DMS153 (cell line): ENCODE measurements around the gene ADRM1.

ENCODE experiments used
- DNase-seq: peaks from one replicate; lab custom pipeline; 2025; lab: John Stamatoyannopoulos, UW

ADRM1 gene

DNA sequence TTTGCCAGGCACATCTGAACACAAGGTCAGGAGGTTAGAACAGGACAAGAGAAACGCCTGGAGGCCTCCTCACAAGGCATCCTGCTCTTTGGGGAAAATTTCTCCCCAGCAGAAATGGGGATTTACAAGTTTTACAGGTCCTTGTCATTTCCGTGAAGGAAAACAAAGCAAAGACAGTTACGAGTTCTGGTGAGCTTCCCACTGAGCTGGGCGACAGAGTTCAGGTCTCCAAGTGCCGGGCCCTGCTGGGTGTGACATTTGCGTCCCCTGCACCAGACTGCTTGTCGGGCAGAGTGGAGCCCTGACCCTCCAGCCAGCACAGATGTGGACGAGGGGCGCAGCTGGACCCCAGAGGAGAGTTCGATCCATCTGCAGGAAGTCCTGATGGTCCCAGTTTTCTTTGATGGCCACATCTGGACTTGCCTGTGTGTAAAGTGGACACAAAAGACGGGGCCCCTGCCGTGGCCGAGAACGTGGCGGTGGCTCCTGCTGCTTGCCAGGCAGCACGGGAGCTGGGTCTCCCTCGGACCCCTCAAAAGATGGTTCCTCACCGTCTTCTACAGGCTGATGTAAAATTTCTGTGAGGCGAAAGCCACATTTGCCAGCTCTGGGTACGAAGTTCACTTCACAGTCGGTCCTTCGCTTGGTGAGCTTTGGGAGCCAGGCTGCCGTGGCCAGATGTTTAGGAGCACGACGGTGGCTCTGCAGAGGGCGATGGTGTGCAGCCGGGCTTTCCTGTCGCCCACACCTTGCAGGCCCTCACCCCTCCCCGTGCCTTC is 5.2 kb upstream of the ADRM1 start:
- no peak for DNase-seq

GRCh38 chr20:62298577-62299249 is 4.1 kb upstream of the ADRM1 start:
- no peak for DNase-seq

GRCh38 chr20:62299666-62300236 is 3.0 kb upstream of the ADRM1 start:
- no peak for DNase-seq

DNA sequence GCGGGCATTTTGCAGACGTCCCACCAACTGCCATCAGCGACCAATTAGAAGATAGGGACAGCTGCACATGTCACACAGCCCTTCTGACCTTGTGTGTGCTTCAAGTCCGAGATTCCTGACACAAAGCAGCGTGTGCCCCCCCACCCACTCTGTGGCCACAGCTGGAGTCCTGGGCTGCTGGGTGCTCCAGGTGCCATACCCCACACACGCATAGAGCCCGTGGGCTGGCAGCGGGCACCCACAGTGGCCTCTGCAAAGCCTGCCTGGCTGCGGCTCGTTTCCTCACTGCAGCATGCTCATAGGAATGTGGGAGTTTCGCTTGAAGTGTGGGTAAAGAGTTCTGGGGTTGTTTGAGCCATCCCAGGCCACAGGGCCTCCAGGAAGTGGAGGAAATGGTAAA is 2.5 kb upstream of the ADRM1 start:
- no peak for DNase-seq

DNA sequence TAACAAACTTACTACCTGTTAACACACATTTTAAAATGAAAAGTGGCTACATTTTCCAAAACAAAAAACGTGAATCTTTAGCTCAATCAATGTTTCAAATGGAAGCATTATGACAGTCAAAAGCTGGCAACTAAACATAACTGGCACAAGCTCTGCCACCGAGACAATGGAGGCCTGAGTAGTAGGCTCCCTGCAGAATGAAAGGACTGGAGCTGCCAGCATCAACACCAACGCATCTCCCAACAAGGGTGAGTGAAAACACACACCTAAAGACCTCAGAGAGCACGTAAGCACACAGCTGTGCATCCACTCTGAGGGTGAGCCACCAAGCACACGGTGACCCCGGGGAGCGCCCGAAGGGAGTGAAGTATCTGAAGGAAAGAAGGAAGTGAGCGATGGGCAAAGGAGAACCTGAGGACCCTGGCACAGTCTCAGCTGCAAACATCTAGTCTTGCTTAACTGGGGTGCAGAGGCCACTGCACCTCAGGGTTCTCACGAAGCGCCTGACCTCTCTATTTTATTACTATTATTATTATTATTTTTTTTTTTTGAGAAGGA is 1.6 kb upstream of the ADRM1 start:
- DNase-seq: no peak

GRCh38 chr20:62301773-62302340 is 940 bp upstream of the ADRM1 start:
- DNase-seq: peak; percentile 85

DNA sequence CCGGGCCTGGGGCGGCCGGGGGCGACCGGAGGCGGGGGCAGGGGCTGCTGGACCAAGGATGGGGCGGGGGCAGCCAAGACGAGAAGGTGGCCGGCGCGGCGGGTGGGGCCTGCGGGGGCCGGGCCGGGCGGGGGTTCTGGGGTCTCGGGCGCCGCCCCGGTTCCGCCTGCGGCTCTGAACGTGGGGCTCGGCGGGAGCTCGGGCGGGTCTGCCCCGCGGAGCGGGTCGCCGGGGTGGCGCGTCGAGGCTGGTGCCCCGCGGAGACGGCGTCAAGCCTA is 204 bp downstream of the ADRM1 start:
- no peak for DNase-seq

GRCh38 chr20:62303340-62304226 is 786 bp downstream of the ADRM1 start:
- no peak for DNase-seq

- no peak for DNase-seq
Measured at GRCh38 chr20:62304331-62305148, 1.7 kb downstream of the ADRM1 start.

DNA sequence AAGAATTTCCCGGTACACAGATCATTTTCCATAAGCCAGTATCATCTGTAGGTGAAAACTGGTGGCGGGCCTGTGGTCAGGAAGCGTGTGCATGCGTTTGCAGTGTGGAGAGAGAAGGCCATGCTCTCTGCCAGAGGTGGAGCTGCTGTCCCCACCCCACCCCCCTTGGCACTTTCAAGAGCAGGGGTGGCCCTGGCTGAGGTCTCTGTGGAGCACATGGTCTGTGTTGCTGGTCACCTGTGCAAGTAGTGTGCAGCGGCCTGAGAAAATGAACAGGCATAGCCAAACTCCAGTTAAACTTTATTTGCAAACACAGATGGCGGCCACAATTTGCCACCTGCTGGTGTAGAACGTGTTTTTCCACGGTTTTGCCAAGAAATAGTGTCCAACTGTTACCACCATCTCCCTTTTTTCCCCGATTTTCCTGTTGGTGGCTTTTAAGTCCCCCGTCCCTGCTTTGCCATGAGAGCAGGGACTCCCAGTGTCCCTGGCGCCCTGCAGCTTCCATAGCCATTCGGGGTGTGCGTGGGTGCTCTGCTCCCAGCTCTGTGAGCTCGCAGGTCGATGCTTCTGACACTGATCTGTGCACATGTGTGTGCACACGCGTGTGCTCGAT is 2.5 kb downstream of the ADRM1 start:
- DNase-seq: no peak

DNA sequence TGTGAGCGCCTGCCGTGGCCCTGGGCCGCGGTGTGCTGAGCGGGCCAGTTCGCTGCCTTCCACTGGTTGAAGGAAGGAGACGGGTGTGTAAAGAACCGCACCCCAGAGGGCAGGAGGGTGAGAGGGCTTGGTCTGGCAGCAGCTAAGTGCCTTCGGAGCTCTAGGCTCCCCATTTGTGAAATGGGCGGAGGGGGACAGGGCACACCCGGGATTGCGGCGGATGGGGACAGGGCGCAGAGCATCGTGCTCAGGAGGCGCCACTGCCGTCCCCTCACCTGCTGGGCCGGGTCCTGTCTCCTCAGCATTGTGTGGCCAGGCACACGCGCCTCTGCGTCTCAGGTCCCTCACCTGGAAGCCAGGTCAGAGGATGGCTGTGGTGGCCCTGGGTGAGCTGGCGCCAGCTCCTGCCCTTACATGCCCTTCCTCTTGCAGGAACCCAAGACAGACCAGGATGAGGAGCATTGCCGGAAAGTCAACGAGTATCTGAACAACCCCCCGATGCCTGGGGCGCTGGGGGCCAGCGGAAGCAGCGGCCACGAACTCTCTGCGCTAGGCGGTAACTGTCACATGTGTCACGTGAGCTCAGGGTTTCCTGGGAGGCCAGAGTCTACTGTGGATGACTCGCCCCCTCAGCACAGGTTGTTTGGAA is 3.1 kb downstream of the ADRM1 start:
- DNase-seq: no peak

DNA sequence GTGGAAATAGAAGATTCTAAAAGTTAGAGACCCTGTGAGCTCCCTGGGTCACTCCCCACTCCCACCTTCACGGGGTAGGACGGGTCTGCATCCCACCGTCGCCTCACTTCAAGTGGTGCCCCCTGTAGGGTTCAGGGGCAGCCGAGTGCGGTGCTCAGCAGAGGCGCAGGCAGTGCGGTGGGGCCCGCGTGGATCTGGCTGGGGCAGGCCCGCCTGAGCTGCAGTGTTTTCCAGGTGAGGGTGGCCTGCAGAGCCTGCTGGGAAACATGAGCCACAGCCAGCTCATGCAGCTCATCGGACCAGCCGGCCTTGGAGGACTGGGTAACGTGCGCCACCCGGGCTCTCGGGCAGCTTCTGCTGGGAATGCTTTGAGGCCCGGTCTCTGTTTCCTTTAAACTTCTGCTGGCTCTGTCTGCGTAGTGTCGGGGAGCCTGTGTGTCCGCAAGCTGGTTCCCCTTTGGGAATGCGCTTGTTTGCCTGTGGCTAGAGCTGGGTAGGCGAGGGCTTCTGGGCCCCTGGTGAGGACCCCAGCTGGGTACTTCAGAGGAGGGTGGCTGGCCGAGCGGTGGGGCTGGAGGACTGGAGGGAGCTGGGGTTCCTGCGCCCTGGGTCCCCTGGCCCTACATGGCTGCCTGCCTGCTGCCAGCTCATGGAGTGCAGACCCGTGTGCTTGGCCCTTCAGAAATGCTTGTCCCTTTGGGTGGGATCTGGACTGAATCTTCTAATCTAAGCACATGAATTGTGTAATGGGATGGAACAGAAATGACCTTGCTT is 3.8 kb downstream of the ADRM1 start:
- no peak for DNase-seq

DNA sequence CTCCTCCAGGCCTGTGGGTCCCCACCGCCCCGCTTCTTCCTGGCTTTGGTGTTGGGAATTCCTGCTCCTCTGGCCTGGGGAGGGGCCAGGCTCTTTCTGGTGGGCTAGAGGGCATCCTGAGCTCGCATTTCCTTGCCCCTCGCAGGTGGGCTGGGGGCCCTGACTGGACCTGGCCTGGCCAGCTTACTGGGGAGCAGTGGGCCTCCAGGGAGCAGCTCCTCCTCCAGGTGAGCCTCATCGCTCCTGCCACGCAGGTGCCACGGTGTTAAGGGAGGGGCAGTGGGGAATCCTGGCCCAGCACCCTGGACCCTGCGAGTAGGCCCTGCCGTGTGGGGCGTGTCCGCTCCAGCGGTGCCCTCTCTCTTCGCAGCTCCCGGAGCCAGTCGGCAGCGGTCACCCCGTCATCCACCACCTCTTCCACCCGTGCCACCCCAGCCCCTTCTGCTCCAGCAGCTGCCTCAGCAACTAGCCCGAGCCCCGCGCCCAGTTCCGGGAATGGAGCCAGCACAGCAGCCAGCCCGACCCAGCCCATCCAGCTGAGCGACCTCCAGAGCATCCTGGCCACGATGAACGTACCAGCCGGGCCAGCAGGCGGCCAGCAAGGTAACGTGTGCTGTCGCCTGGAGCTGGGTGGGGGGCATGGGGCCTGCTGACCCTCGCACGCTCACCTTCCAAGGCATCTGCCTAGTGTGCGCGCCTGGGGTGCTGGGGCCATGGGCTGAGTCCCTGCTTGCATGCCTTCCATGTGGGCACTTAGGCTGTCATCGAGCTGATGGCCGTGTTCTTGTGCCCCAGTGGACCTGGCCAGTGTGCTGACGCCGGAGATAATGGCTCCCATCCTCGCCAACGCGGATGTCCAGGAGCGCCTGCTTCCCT is 4.7 kb downstream of the ADRM1 start:
- DNase-seq: no peak

- DNase-seq: no peak
Measured at GRCh38 chr20:62308102-62308822, 5.5 kb downstream of the ADRM1 start.

GRCh38 chr20:62309198-62309944 is 6.6 kb downstream of the ADRM1 start:
- DNase-seq: no peak

GRCh38 chr20:62309947-62310756 is 7.4 kb downstream of the ADRM1 start:
- no peak for DNase-seq
